ENCODE results near the gene S100A1.
A peak's percentile ranks its signal among the peaks of the same experiment; 100 is the strongest.

The S100A1 gene

GRCh38 chr1:153614906-153615305 is 13.3 kb upstream of the S100A1 start:
- Histone ChIP-seq H3K27me3 (ENCODE audit: control insufficient read depth in 1 of 2, insufficient read depth in 1 of 2, low read length in 2 of 2) (no peaks in the 10 kb centered on the region), H3K9me3 (ENCODE audit: control insufficient read depth, low read length) (peaks cover 5% of the 10 kb centered on the region)

GRCh38 chr1:153615406-153615805 is 12.8 kb upstream of the S100A1 start:
- 90% methylated on average over 1 of the region's 2 CpGs for WGBS
- Histone ChIP-seq H2BK120ac (ENCODE audit: low read depth, low read length) (no peak overlapping the region), H3K4me2 (ENCODE audit: low read length, poor library complexity, severe bottlenecking) (no peak overlapping the region), H3K27ac (ENCODE audit: low read length, poor library complexity, severe bottlenecking) (no peak overlapping the region), H4K91ac (ENCODE audit: low read length) (peak overlapping the region; percentile 18), H3K4ac (ENCODE audit: low read depth in 1 of 2, low read length in 2 of 2) (no peak overlapping the region), H2BK12ac (ENCODE audit: low read length in 2 of 2) (peak overlapping the region; percentile 12 to 49), H2BK15ac (ENCODE audit: low read depth, poor library complexity, severe bottlenecking) (no peak overlapping the region), H3K18ac (ENCODE audit: low read depth in 1 of 2, low read length in 2 of 2) (no peak overlapping the region), H3K36me3 (ENCODE audit: control insufficient read depth in 1 of 2, insufficient read depth in 2 of 2, low read depth in 1 of 2, low read length in 2 of 2) (peaks cover 19 to 26% of the 10 kb centered on the region in 2 experiments), H3K4me3 (ENCODE audit: insufficient read depth in 1 of 2, low read depth in 1 of 2, low read length in 2 of 2) (no peak overlapping the region), H2AK5ac (ENCODE audit: low read length, severe bottlenecking) (peak overlapping the region; percentile 56), H3K9ac (ENCODE audit: low read length) (no peak overlapping the region), H2BK5ac (ENCODE audit: low read depth, low read length, poor library complexity, severe bottlenecking) (no peak overlapping the region), H3K4me1 (ENCODE audit: control insufficient read depth, insufficient read depth, low read depth, low read length) (peaks cover 28% of the 10 kb centered on the region), H2AFZ (ENCODE audit: low read depth, low read length) (no peak overlapping the region), H3K79me1 (replicated peaks; ENCODE audit: low read length, poor library complexity, severe bottlenecking) (no peaks in the 10 kb centered on the region), H3K27me3 (ENCODE audit: control insufficient read depth in 1 of 2, insufficient read depth in 1 of 2, low read length in 2 of 2) (no peaks in the 10 kb centered on the region), H3K9me3 (ENCODE audit: control insufficient read depth, low read length) (peaks cover 5% of the 10 kb centered on the region), H4K8ac (ENCODE audit: low read length) (peak overlapping the region; percentile 12), H3K23ac (ENCODE audit: low read length in 2 of 2) (no peak overlapping the region), H3K14ac (ENCODE audit: low read length in 2 of 2) (no peak overlapping the region)
- no peak for DNase-seq

More at GRCh38 chr1:153614906-153615305, 13.3 kb upstream of the S100A1 start:
- H3K4me1 ChIP-seq (ENCODE audit: control insufficient read depth, insufficient read depth, low read depth, low read length) = peaks cover 33% of the 10 kb centered on the region
- no peak overlapping the region for H2BK12ac ChIP-seq (ENCODE audit: low read length in 2 of 2)
- no peak overlapping the region for H3K9ac ChIP-seq (ENCODE audit: low read length)
- 100% methylated on average over 5 of the region's 7 CpGs for WGBS
- no peak overlapping the region for H3K4ac ChIP-seq (ENCODE audit: low read depth in 1 of 2, low read length in 2 of 2)
- H2BK5ac ChIP-seq (ENCODE audit: low read depth, low read length, poor library complexity, severe bottlenecking) = no peak overlapping the region
- no peaks in the 10 kb centered on the region for H3K79me1 ChIP-seq (replicated peaks; ENCODE audit: low read length, poor library complexity, severe bottlenecking)
- H2AK5ac ChIP-seq (ENCODE audit: low read length, severe bottlenecking) = peak overlapping the region; percentile 69
- no peak for DNase-seq
- peak overlapping the region; percentile 25 for H4K91ac ChIP-seq (ENCODE audit: low read length)
- H3K4me2 ChIP-seq (ENCODE audit: low read length, poor library complexity, severe bottlenecking) = no peak overlapping the region
- no peak overlapping the region for H3K4me3 ChIP-seq (ENCODE audit: insufficient read depth in 1 of 2, low read depth in 1 of 2, low read length in 2 of 2)
- H3K23ac ChIP-seq (ENCODE audit: low read length in 2 of 2) = no peak overlapping the region
- H3K14ac ChIP-seq (ENCODE audit: low read length in 2 of 2) = no peak overlapping the region
- H3K18ac ChIP-seq (ENCODE audit: low read depth in 1 of 2, low read length in 2 of 2) = no peak overlapping the region
- H3K27ac ChIP-seq (ENCODE audit: low read length, poor library complexity, severe bottlenecking) = no peak overlapping the region
- H3K36me3 ChIP-seq (ENCODE audit: control insufficient read depth in 1 of 2, insufficient read depth in 2 of 2, low read depth in 1 of 2, low read length in 2 of 2) = peaks cover 16 to 24% of the 10 kb centered on the region in 2 experiments
- H2AFZ ChIP-seq (ENCODE audit: low read depth, low read length) = no peak overlapping the region
- no peak overlapping the region for H4K8ac ChIP-seq (ENCODE audit: low read length)
- H2BK120ac ChIP-seq (ENCODE audit: low read depth, low read length) = no peak overlapping the region
- no peak overlapping the region for H2BK15ac ChIP-seq (ENCODE audit: low read depth, poor library complexity, severe bottlenecking)

GRCh38 chr1:153616144-153616916 is 11.9 kb upstream of the S100A1 start, which contains the start of gene S100A14:
S100A14 (minus strand) TSS chr1:153616325; CDS start chr1:153615858, 467 bp downstream.
- H3K9me3 ChIP-seq (ENCODE audit: control insufficient read depth, low read length) = peaks cover 5% of the 10 kb centered on the region
- H2AFZ ChIP-seq (ENCODE audit: low read depth, low read length) = no peak within 1 kb of the TSS
- H2BK12ac ChIP-seq (ENCODE audit: low read length in 2 of 2) = peak within 1 kb of the TSS; percentile 49 to 50
- H3K9ac ChIP-seq (ENCODE audit: low read length) = peak within 1 kb of the TSS; percentile 46
- H2BK120ac ChIP-seq (ENCODE audit: low read depth, low read length) = no peak within 1 kb of the TSS
- WGBS = 81% methylated on average over 4 of the region's 10 CpGs
- H2BK5ac ChIP-seq (ENCODE audit: low read depth, low read length, poor library complexity, severe bottlenecking) = no peak within 1 kb of the TSS
- no peaks in the 10 kb centered on the region for H3K27me3 ChIP-seq (ENCODE audit: control insufficient read depth in 1 of 2, insufficient read depth in 1 of 2, low read length in 2 of 2)
- peaks cover 20% of the 10 kb centered on the region for H3K4me1 ChIP-seq (ENCODE audit: control insufficient read depth, insufficient read depth, low read depth, low read length)
- H3K4me3 ChIP-seq (ENCODE audit: insufficient read depth in 1 of 2, low read depth in 1 of 2, low read length in 2 of 2) = no peak within 1 kb of the TSS
- H3K14ac ChIP-seq (ENCODE audit: low read length in 2 of 2) = peak within 1 kb of the TSS in 1 of 2 experiments; percentile 69
- DNase-seq = no peak
- H3K4ac ChIP-seq (ENCODE audit: low read depth in 1 of 2, low read length in 2 of 2) = peak within 1 kb of the TSS; percentile 15 to 65
- no peak within 1 kb of the TSS for H3K27ac ChIP-seq (ENCODE audit: low read length, poor library complexity, severe bottlenecking)
- H4K91ac ChIP-seq (ENCODE audit: low read length) = peak within 1 kb of the TSS; percentile 63
- no peaks in the 10 kb centered on the region for H3K79me1 ChIP-seq (replicated peaks; ENCODE audit: low read length, poor library complexity, severe bottlenecking)
- H3K23ac ChIP-seq (ENCODE audit: low read length in 2 of 2) = no peak within 1 kb of the TSS
- peak within 1 kb of the TSS; percentile 39 for H2BK15ac ChIP-seq (ENCODE audit: low read depth, poor library complexity, severe bottlenecking)
- peaks cover 19 to 34% of the 10 kb centered on the region in 2 experiments for H3K36me3 ChIP-seq (ENCODE audit: control insufficient read depth in 1 of 2, insufficient read depth in 2 of 2, low read depth in 1 of 2, low read length in 2 of 2)
- peak within 1 kb of the TSS; percentile 16 to 71 for H3K18ac ChIP-seq (ENCODE audit: low read depth in 1 of 2, low read length in 2 of 2)
- H2AK5ac ChIP-seq (ENCODE audit: low read length, severe bottlenecking) = peak within 1 kb of the TSS; percentile 77
- peak within 1 kb of the TSS; percentile 50 for H4K8ac ChIP-seq (ENCODE audit: low read length)
- no peak within 1 kb of the TSS for H3K4me2 ChIP-seq (ENCODE audit: low read length, poor library complexity, severe bottlenecking)

GRCh38 chr1:153616917-153617311 is 11.3 kb upstream of the S100A1 start:
- Histone ChIP-seq H3K18ac (ENCODE audit: low read depth in 1 of 2, low read length in 2 of 2) (peak overlapping the region; percentile 16 to 71), H3K27ac (ENCODE audit: low read length, poor library complexity, severe bottlenecking) (no peak overlapping the region), H3K27me3 (ENCODE audit: control insufficient read depth in 1 of 2, insufficient read depth in 1 of 2, low read length in 2 of 2) (no peaks in the 10 kb centered on the region), H3K36me3 (ENCODE audit: control insufficient read depth in 1 of 2, insufficient read depth in 2 of 2, low read depth in 1 of 2, low read length in 2 of 2) (peaks cover 19 to 37% of the 10 kb centered on the region in 2 experiments), H3K4me3 (ENCODE audit: insufficient read depth in 1 of 2, low read depth in 1 of 2, low read length in 2 of 2) (no peak overlapping the region), H2BK5ac (ENCODE audit: low read depth, low read length, poor library complexity, severe bottlenecking) (no peak overlapping the region), H4K8ac (ENCODE audit: low read length) (peak overlapping the region; percentile 50), H3K4ac (ENCODE audit: low read depth in 1 of 2, low read length in 2 of 2) (peak overlapping the region; percentile 15 to 65), H2AK5ac (ENCODE audit: low read length, severe bottlenecking) (peak overlapping the region; percentile 77), H4K91ac (ENCODE audit: low read length) (peak overlapping the region; percentile 63), H3K4me2 (ENCODE audit: low read length, poor library complexity, severe bottlenecking) (no peak overlapping the region), H2AFZ (ENCODE audit: low read depth, low read length) (no peak overlapping the region), H3K4me1 (ENCODE audit: control insufficient read depth, insufficient read depth, low read depth, low read length) (peaks cover 20% of the 10 kb centered on the region), H2BK15ac (ENCODE audit: low read depth, poor library complexity, severe bottlenecking) (peak overlapping the region; percentile 39), H3K9ac (ENCODE audit: low read length) (peak overlapping the region; percentile 46), H3K9me3 (ENCODE audit: control insufficient read depth, low read length) (peaks cover 5% of the 10 kb centered on the region), H2BK120ac (ENCODE audit: low read depth, low read length) (no peak overlapping the region), H3K79me1 (replicated peaks; ENCODE audit: low read length, poor library complexity, severe bottlenecking) (no peaks in the 10 kb centered on the region), H3K14ac (ENCODE audit: low read length in 2 of 2) (peak overlapping the region in 1 of 2 experiments; percentile 69), H2BK12ac (ENCODE audit: low read length in 2 of 2) (peak overlapping the region; percentile 29 to 50), H3K23ac (ENCODE audit: low read length in 2 of 2) (no peak overlapping the region)
- DNase-seq = no peak
- WGBS = 88% methylated on average over 5 of the region's 5 CpGs
